ENCODE measurements around the gene POLR1A.
"Not testable (repeated sequence)": the region's sequence is repeated elsewhere in the genome, so short reads cannot be mapped to it uniquely, and the experiment has no call there.

Gene POLR1A

DNA sequence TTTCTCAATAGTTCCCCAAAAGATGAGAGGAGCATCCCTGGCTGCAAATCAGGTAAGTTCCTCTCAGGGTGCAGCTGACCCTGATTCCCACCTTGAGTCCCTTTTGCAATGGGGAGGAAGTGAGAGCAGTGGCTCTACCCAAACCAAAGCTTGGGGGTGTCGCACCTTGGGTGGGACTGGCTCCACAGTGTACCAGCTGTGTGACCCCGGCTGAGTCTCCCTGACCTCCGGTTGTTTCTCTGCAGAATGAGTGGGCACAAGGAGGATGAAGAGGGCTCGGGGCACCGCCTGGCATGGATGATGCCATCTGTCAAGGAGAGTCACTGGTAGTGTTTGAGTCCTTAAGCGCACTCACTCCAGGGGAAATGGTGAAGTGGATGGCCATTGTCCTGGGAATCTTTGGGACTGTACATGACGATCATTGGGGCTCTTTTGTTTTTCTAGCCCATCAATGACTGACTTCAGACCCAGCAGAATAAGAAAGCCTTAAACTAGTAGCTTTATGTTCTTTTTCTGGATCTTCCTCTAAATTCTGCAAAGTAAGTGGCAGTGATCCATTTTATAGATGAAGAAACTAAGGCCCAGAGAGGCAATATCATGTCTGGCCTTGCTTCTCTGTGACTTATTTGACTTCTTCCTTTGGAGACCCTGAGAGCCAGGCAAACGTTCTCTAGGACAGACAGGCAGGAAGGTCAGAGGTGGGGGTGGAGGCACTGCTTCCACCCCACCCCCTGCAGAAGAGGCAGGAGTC is 110.6 kb downstream of the POLR1A start:
- Histone ChIP-seq H4K20me1 (ENCODE audit: insufficient read depth, low read length, poor library complexity, severe bottlenecking) (no peaks in the 10 kb centered on the region), H3K9ac (ENCODE audit: low read depth, low read length, poor library complexity, severe bottlenecking) (peak overlapping the region; percentile 10), H3K27me3 (ENCODE audit: insufficient read depth, low read length, poor library complexity, severe bottlenecking) (no peaks in the 10 kb centered on the region), H3K79me2 (ENCODE audit: insufficient read depth, low read length) (no peaks in the 10 kb centered on the region), H3K36me3 (ENCODE audit: insufficient read depth, low read length) (no peaks in the 10 kb centered on the region), H3K9me3 (ENCODE audit: insufficient read depth, low read depth, low read length) (no peaks in the 10 kb centered on the region), H3K9me2 (replicated peaks; ENCODE audit: low read depth, low read length) (no peaks in the 10 kb centered on the region), H2AFZ (ENCODE audit: low read length) (no peak overlapping the region), H3K4me3 (ENCODE audit: low read length, poor library complexity, severe bottlenecking) (no peak overlapping the region), H3F3A (ENCODE audit: low read depth) (peaks cover 8% of the 10 kb centered on the region; the same call in 1 of the 2 replicates), H3K4me1 (ENCODE audit: insufficient read depth, low read length, poor library complexity, severe bottlenecking) (peaks cover 56% of the 10 kb centered on the region), H3K4me2 (ENCODE audit: low read depth, low read length, poor library complexity, severe bottlenecking) (peak overlapping the region; percentile 51)
- TF ChIP-seq, protein P1, sequence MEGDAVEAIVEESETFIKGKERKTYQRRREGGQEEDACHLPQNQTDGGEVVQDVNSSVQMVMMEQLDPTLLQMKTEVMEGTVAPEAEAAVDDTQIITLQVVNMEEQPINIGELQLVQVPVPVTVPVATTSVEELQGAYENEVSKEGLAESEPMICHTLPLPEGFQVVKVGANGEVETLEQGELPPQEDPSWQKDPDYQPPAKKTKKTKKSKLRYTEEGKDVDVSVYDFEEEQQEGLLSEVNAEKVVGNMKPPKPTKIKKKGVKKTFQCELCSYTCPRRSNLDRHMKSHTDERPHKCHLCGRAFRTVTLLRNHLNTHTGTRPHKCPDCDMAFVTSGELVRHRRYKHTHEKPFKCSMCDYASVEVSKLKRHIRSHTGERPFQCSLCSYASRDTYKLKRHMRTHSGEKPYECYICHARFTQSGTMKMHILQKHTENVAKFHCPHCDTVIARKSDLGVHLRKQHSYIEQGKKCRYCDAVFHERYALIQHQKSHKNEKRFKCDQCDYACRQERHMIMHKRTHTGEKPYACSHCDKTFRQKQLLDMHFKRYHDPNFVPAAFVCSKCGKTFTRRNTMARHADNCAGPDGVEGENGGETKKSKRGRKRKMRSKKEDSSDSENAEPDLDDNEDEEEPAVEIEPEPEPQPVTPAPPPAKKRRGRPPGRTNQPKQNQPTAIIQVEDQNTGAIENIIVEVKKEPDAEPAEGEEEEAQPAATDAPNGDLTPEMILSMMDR (conservative IDR thresholded peaks at IDR 0.05; ENCODE audit: low read length), result no peak

DNA sequence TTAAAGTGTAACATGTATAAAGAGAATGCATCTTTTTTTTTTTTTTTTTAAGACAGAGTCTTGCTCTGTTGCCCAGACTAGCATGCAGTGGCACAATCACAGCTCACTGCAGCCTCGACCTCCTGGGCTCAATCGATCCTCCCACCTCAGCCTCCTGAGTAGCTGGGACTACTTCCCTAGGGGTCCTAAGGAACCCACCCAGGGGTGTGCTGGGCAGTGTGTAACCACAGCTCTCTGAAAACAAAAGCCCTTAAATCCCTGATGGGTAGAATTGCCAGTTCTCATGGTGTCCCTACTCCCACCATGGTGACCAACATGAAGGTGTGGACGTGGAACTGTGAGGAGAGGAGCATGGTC is 111.3 kb downstream of the POLR1A start:
- no peaks in the 10 kb centered on the region for H3K36me3 ChIP-seq (ENCODE audit: insufficient read depth, low read length)
- TF ChIP-seq EZH2phosphoT487 (IDR thresholded peaks at IDR 0.05; ENCODE audit: borderline replicate concordance), result no peak
- TF ChIP-seq, protein P1 (conservative IDR thresholded peaks at IDR 0.05; ENCODE audit: low read length), result no peak
- H3K4me2 ChIP-seq (ENCODE audit: low read depth, low read length, poor library complexity, severe bottlenecking), result peak overlapping the region; percentile 51
- H4K20me1 ChIP-seq (ENCODE audit: insufficient read depth, low read length, poor library complexity, severe bottlenecking), result no peaks in the 10 kb centered on the region
- peak overlapping the region; percentile 10 for H3K4me3 ChIP-seq (ENCODE audit: low read length, poor library complexity, severe bottlenecking)
- no peaks in the 10 kb centered on the region for H3K9me3 ChIP-seq (ENCODE audit: insufficient read depth, low read depth, low read length)
- peak overlapping the region; percentile 10 for H3K9ac ChIP-seq (ENCODE audit: low read depth, low read length, poor library complexity, severe bottlenecking)
- peaks cover 8% of the 10 kb centered on the region; the same call in 1 of the 2 replicates for H3F3A ChIP-seq (ENCODE audit: low read depth)
- no peaks in the 10 kb centered on the region for H3K9me2 ChIP-seq (replicated peaks; ENCODE audit: low read depth, low read length)
- H3K4me1 ChIP-seq (ENCODE audit: insufficient read depth, low read length, poor library complexity, severe bottlenecking), result peaks cover 50% of the 10 kb centered on the region
- H3K79me2 ChIP-seq (ENCODE audit: insufficient read depth, low read length), result no peaks in the 10 kb centered on the region
- H3K27me3 ChIP-seq (ENCODE audit: insufficient read depth, low read length, poor library complexity, severe bottlenecking), result no peaks in the 10 kb centered on the region
- 0 out of 2 replicates have a peak overlapping the region, but pooled peaks have one; percentile 1 for H2AFZ ChIP-seq (ENCODE audit: low read length)

DNA sequence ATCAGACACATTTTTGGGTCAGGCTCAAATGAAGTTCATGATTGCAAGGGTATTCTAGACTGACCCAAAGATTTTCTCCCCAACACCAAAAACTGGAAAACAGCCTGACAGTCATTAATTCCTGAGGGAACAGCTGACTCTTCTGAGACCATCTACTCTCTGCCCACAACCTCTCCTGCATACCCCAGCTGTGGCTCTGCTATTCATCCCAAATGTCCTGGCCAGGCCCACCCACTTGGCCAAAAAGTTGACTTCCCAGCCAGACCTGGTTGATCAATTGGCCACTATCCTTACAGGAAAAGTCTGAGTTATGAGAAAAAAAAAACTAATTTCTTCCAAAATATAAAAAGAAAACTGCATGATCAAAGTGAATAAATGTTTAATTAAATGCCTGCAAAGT is 113.1 kb downstream of the POLR1A start:
- peaks cover 40% of the 10 kb centered on the region for H3K4me1 ChIP-seq (ENCODE audit: insufficient read depth, low read length, poor library complexity, severe bottlenecking)
- H3K9me3 ChIP-seq (ENCODE audit: insufficient read depth, low read depth, low read length), result no peaks in the 10 kb centered on the region
- no peak overlapping the region for H3K9ac ChIP-seq (ENCODE audit: low read depth, low read length, poor library complexity, severe bottlenecking)
- no peaks in the 10 kb centered on the region for H3K27me3 ChIP-seq (ENCODE audit: insufficient read depth, low read length, poor library complexity, severe bottlenecking)
- no peaks in the 10 kb centered on the region for H4K20me1 ChIP-seq (ENCODE audit: insufficient read depth, low read length, poor library complexity, severe bottlenecking)
- H3K4me3 ChIP-seq (ENCODE audit: low read length, poor library complexity, severe bottlenecking), result no peak overlapping the region
- H3K9me2 ChIP-seq (replicated peaks; ENCODE audit: low read depth, low read length), result no peaks in the 10 kb centered on the region
- peaks cover 8% of the 10 kb centered on the region; the same call in 1 of the 2 replicates for H3F3A ChIP-seq (ENCODE audit: low read depth)
- H2AFZ ChIP-seq (ENCODE audit: low read length), result no peak overlapping the region
- H3K4me2 ChIP-seq (ENCODE audit: low read depth, low read length, poor library complexity, severe bottlenecking), result no peak overlapping the region
- H3K36me3 ChIP-seq (ENCODE audit: insufficient read depth, low read length), result no peaks in the 10 kb centered on the region
- H3K79me2 ChIP-seq (ENCODE audit: insufficient read depth, low read length), result no peaks in the 10 kb centered on the region
- TF ChIP-seq EZH2phosphoT487 (IDR thresholded peaks at IDR 0.05; ENCODE audit: borderline replicate concordance), result no peak
- TF ChIP-seq, protein P1 (conservative IDR thresholded peaks at IDR 0.05; ENCODE audit: low read length), result no peak

GRCh38 chr2:85992053-85992452 is 113.6 kb downstream of the POLR1A start:
- H3K9ac ChIP-seq (ENCODE audit: low read depth, low read length, poor library complexity, severe bottlenecking); H3K27me3 ChIP-seq (ENCODE audit: insufficient read depth, low read length, poor library complexity, severe bottlenecking); H3K36me3 ChIP-seq (ENCODE audit: insufficient read depth, low read length); H2AFZ ChIP-seq (ENCODE audit: low read length); H3K79me2 ChIP-seq (ENCODE audit: insufficient read depth, low read length); H3K9me2 ChIP-seq (replicated peaks; ENCODE audit: low read depth, low read length); H3F3A ChIP-seq (ENCODE audit: low read depth); H3K9me3 ChIP-seq (ENCODE audit: insufficient read depth, low read depth, low read length); H3K4me2 ChIP-seq (ENCODE audit: low read depth, low read length, poor library complexity, severe bottlenecking); H4K20me1 ChIP-seq (ENCODE audit: insufficient read depth, low read length, poor library complexity, severe bottlenecking); H3K4me3 ChIP-seq (ENCODE audit: low read length, poor library complexity, severe bottlenecking): not testable (repeated sequence)
- H3K4me1 ChIP-seq (ENCODE audit: insufficient read depth, low read length, poor library complexity, severe bottlenecking), result peaks cover 36% of the 10 kb centered on the region

All from Loucy (cell line).